Frontal cortex (tissue), 4 donors: Measurements from ENCODE around the gene SIGLECL1. TPM values are rescaled to one million over a fixed set of nuclear protein-coding genes. Genes with fewer than 3 reads are reported as not detected.

Experiments
- DNase-seq, 2 donors: peaks; one replicate each; pipeline ENCODE4 v3.0.0; 2012; ENCODE audit warnings: low spot score in 2 of 2
- FAIRE-seq: peaks from 2 replicates; lab custom pipeline; 2012; peaks lifted over from hg19 to GRCh38; lab: Jason Lieb, UNC
- small RNA-seq: library from RNA; depleted of rRNA; stranded (forward); fragments of <200 nt; gene quantifications from one replicate; pipeline ENCODE3, GENCODE V24; 2014
- total RNA-seq: library from RNA; depleted of rRNA; stranded (reverse); fragments of >200 nt; gene quantifications from one replicate; pipeline ENCODE4 v1.2.3, GENCODE V29; 2014
- donor health status: control.
- donor health status: control.
- donor health status: control.

Gene SIGLECL1
- total RNA-seq, 1 donor from 2014 or later, result not detected

GRCh38 chr19:51294211-51294976, 43.5 kb downstream of the SIGLECL1 start:
- no peak for FAIRE-seq

DNA sequence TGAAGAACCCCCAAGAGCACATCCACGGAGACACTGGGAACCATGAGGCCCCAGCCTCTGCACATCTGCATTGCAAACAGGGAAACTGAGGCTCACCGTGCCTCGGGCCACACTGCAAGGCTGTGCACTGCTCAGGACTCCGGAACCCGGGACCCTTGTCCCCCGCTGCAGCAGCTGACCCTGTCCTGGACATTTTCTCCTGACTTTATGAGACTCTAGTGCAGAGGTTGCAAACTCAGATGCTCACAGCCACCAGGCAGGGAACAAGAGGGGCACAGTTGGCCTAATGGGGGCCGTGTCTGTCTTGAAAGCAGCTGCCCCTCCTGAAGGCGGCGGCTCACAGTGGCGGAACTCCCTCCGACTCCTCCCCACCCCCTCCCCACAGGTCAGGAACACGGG, 44.1 kb downstream of the SIGLECL1 start:
- DNase-seq (no peak), FAIRE-seq (no peak)

More at GRCh38 chr19:51294211-51294976, 43.5 kb downstream of the SIGLECL1 start:
- DNase-seq, result no peak

DNA sequence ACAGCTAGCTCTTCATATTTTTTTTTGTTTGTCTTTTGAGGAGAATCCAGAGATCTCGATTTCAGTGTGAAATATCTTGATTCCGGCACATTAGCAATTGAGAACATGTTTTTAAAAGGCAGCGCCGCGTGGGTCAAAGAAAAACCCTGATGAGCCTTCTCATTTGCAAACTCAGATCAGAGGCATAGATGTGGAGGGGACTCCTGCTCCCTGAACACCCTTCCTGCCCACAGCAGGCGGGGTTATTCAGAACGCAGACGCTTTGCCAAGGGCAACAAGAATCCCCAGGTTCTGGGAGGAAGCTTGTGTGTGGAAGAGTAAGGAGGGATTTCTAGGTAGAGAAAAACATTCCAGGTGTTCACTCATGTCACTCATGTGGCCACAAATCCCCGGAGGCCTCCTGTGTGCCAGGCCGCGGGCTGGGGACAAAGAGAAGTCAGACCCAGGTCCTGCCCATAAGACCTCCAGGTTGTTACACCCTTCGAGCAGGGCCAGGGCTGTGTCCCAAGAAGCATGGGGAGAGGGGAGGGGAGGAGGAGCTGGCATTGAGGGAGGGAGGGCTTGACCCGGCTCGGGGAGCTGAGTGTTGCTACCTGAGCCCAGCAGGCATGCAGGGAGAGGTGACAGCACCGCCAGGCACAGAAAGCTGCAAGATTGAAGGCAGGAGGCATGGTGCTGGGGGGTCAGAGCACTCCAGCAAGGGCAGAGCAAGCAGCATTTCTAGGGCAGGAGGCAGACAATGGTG, 44.7 kb downstream of the SIGLECL1 start:
- no peak for FAIRE-seq

DNA sequence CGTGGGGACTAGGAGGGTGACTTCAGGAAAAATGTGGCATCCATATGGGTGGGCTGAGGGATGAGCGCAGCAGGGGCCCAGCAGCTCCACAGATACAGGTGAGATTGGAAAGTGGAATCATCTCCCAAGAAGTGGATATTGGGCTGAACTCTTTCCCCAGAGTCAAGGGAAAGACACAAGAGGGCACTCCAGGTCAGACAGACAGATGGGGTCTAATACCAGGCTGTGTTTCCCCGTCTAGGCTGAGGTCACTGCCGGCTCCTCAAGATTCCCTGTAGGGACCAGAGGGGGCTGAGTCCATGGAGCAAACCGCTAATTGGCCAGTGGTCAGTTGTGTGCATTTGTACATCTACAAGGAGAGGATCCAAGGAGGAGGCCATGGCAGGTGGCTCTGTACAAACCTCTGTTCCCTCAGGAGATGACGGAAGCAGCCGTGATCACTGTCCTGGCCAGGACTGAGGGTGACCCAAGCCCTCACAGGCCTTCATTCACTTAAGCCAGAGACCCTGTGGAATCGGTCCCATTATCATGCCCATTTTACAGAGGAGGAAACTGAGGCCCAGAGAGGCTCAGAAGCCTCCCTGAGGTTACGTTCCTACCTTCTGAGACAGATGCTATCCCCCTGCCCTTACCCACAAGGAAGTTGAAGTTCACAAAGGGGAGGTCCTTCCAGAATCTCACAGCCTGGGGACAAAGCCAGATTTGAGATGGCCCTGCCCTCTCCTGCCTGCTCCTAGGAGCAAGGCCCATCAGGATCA, 45.6 kb downstream of the SIGLECL1 start:
- DNase-seq (no peak), FAIRE-seq (no peak)

More for the DNA sequence above, 44.7 kb downstream of the SIGLECL1 start:
- DNase-seq, result no peak

DNA sequence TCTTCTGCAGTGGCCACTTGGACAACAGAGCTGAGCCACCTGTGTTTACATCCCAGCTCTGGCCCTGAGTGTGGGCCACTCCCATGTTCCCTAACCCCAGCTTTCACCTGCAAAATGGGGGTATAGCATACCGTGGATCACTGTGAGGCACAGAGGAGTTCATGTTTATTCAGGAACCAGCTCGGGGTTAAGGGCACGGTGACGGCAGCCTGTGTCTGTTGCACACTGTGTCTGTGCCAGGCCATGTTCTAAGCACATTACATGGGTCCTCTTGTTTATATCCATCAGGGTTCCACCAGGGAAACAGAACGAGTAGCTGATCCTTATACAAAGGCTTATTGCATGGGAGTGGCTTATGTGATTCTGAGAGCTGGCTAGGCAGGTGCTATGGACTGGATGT, 46.5 kb downstream of the SIGLECL1 start:
- DNase-seq, result no peak
- no peak for FAIRE-seq

- no peak for DNase-seq
- no peak for FAIRE-seq
These were observed 50.4 kb downstream of the SIGLECL1 start for GRCh38 chr19:51301266-51301665.

DNA sequence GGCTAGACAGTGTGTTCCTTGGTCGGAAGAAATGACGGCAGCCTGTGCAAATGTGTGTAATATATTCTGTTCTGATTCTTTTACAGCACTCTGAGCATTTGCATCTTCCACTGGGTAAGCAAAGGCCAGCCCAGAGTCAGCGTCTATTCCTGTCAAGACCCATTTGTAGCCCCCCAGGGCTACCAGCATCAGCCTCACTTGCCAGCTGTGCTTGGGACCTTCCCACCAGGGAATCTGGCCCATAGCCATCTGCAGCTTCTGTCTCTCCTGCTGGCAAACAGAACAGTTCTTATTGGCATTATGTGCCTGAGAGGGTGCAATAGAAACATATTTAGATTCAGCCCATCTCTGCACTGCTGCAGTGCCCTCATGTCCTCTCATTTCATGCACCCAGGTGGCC, 54.6 kb downstream of the SIGLECL1 start:
- no peak for FAIRE-seq
- DNase-seq, result no peak

GRCh38 chr19:51311351-51312257, 60.7 kb downstream of the SIGLECL1 start, which contains the start of gene IGLON5:
TSS of gene IGLON5 (plus strand) at chr19:51311644. CDS start at chr19:51311848, 204 bp downstream.
- DNase-seq (peak; percentile 59 to 72), FAIRE-seq (no peak)

DNA sequence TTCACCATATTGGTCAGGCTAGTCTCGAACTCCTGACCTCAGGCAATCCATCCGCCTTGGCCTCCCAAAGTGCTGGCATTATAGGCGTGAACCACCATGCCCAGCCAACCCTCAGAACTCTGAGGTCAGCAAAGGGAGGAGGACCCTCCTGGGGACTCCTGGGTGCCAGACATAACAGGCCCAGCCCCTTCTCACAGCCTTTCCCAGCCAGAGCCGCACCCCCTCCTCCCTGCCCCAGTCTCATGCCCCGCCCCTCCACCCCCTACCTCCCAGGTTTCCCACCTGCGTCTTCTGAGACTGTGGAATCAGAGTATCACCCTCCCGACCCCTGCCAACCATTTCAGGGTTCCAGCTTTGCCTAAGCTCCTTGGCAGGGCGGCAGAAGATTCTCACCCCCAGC, 65.8 kb downstream of the SIGLECL1 start:
- FAIRE-seq (no peak), DNase-seq (no peak)

GRCh38 chr19:51317376-51317775, 66.5 kb downstream of the SIGLECL1 start:
- DNase-seq, result no peak
- FAIRE-seq, result no peak

DNA sequence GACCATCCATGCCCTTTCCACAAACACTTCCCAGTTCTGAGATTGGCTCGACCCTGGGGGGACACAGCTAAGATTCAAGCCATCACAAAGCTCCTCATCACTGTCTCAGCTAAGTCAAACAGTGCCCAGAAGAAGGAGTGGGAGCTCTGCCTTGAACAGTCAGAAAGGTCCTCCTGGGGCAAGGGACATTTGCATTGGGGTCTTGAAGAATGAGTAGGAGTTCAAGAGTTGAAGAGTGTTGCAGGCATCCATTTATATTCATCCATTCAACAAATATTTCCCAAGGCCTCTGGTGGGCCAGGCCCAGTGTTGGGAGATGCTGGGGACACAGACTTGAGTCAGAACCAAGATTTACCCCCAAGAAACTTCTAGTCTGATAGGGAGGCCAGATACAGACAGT, 67.1 kb downstream of the SIGLECL1 start:
- DNase-seq (no peak), FAIRE-seq (no peak)

Small RNAs within 50 kb of the gene (small RNA-seq; reads per million reads assigned to genes)
- gene MIR8074, result not detected

Other genes starting within 250 kb of the SIGLECL1 start
- not detected for gene KLK8, start 249.5 kb upstream of the SIGLECL1 start, total RNA-seq
- not detected for gene KLK10, start 231.4 kb upstream of the SIGLECL1 start, total RNA-seq
- not detected for gene KLK11, start 224.5 kb upstream of the SIGLECL1 start, total RNA-seq
- gene KLK12, start 216.1 kb upstream of the SIGLECL1 start, total RNA-seq, result not detected
- gene KLK13, start 186.0 kb upstream of the SIGLECL1 start, total RNA-seq, result not detected
- gene KLK14, start 168.2 kb upstream of the SIGLECL1 start, total RNA-seq, result not detected
- gene CTU1, start 142.7 kb upstream of the SIGLECL1 start, total RNA-seq, result 4.1 TPM
- 0.41 TPM for gene SIGLEC9, start 126.2 kb upstream of the SIGLECL1 start, total RNA-seq
- gene SIGLEC7, start 108.8 kb upstream of the SIGLECL1 start, total RNA-seq, result under 0.01 TPM
- gene CD33, start 26.0 kb upstream of the SIGLECL1 start, total RNA-seq, result 0.41 TPM
- gene IGLON5, start 60.6 kb downstream of the SIGLECL1 start, total RNA-seq, result 4.1 TPM
- gene VSIG10L, start 91.1 kb downstream of the SIGLECL1 start, total RNA-seq, result 0.41 TPM
- gene ETFB, start 115.3 kb downstream of the SIGLECL1 start, total RNA-seq, result 41.2 TPM
- not detected for gene CLDND2, start 117.9 kb downstream of the SIGLECL1 start, total RNA-seq
- gene NKG7, start 121.6 kb downstream of the SIGLECL1 start, total RNA-seq, result not detected
- gene LIM2, start 136.9 kb downstream of the SIGLECL1 start, total RNA-seq, result not detected
- gene C19orf84, start 139.5 kb downstream of the SIGLECL1 start, total RNA-seq, result not detected
- 1.2 TPM for gene SIGLEC10, start 166.6 kb downstream of the SIGLECL1 start, total RNA-seq
- 0.82 TPM for gene SIGLEC8, start 207.4 kb downstream of the SIGLECL1 start, total RNA-seq
- not detected for gene CEACAM18, start 227.5 kb downstream of the SIGLECL1 start, total RNA-seq